ENCODE measurements around the gene TRIM65.

Gene TRIM65

GRCh38 chr17:75898065-75898464 is 1.3 kb upstream of the TRIM65 start:
- Histone ChIP-seq H2AFZ (ENCODE audit: low read depth) (no peak overlapping the region), H3K4me3 (IDR thresholded peaks at IDR 0.05; ENCODE audit: insufficient read depth, low read depth, low read length) (no peak overlapping the region), H4K20me1 (ENCODE audit: insufficient read depth) (no peaks in the 10 kb centered on the region), H3K79me2 (ENCODE audit: insufficient read depth, low read depth) (peaks cover 30% of the 10 kb centered on the region), H3K27me3 (ENCODE audit: insufficient read depth, low read depth) (no peaks in the 10 kb centered on the region), H3K9ac (no peak overlapping the region), H3K4me1 (ENCODE audit: low read depth, poor library complexity, severe bottlenecking) (peaks cover 32% of the 10 kb centered on the region), H3K4me2 (no peak overlapping the region), H3K36me3 (ENCODE audit: insufficient read depth) (peaks cover 7% of the 10 kb centered on the region; the same call in 1 of the 2 replicates), H3K27ac (no peak overlapping the region)
- TF ChIP-seq, protein P1, sequence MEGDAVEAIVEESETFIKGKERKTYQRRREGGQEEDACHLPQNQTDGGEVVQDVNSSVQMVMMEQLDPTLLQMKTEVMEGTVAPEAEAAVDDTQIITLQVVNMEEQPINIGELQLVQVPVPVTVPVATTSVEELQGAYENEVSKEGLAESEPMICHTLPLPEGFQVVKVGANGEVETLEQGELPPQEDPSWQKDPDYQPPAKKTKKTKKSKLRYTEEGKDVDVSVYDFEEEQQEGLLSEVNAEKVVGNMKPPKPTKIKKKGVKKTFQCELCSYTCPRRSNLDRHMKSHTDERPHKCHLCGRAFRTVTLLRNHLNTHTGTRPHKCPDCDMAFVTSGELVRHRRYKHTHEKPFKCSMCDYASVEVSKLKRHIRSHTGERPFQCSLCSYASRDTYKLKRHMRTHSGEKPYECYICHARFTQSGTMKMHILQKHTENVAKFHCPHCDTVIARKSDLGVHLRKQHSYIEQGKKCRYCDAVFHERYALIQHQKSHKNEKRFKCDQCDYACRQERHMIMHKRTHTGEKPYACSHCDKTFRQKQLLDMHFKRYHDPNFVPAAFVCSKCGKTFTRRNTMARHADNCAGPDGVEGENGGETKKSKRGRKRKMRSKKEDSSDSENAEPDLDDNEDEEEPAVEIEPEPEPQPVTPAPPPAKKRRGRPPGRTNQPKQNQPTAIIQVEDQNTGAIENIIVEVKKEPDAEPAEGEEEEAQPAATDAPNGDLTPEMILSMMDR (conservative IDR thresholded peaks at IDR 0.05; ENCODE audit: low read depth, low read length) = no peak

GRCh38 chr17:75897160-75898019 is 639 bp upstream of the TRIM65 start:
- Histone ChIP-seq H4K20me1 (ENCODE audit: insufficient read depth) (no peaks in the 10 kb centered on the region), H2AFZ (ENCODE audit: low read depth) (no peak overlapping the region), H3K4me3 (IDR thresholded peaks at IDR 0.05; ENCODE audit: insufficient read depth, low read depth, low read length) (no peak overlapping the region), H3K27ac (no peak overlapping the region), H3K9ac (peak overlapping the region; percentile 93; the same call in 1 of the 2 replicates), H3K36me3 (ENCODE audit: insufficient read depth) (peaks cover 7% of the 10 kb centered on the region; the same call in 1 of the 2 replicates), H3K4me1 (ENCODE audit: low read depth, poor library complexity, severe bottlenecking) (peaks cover 26% of the 10 kb centered on the region), H3K4me2 (peak overlapping the region; percentile 41; the same call in 1 of the 2 replicates), H3K79me2 (ENCODE audit: insufficient read depth, low read depth) (peaks cover 28% of the 10 kb centered on the region), H3K27me3 (ENCODE audit: insufficient read depth, low read depth) (no peaks in the 10 kb centered on the region)
- TF ChIP-seq, protein P1 (conservative IDR thresholded peaks at IDR 0.05; ENCODE audit: low read depth, low read length) = no peak

DNA sequence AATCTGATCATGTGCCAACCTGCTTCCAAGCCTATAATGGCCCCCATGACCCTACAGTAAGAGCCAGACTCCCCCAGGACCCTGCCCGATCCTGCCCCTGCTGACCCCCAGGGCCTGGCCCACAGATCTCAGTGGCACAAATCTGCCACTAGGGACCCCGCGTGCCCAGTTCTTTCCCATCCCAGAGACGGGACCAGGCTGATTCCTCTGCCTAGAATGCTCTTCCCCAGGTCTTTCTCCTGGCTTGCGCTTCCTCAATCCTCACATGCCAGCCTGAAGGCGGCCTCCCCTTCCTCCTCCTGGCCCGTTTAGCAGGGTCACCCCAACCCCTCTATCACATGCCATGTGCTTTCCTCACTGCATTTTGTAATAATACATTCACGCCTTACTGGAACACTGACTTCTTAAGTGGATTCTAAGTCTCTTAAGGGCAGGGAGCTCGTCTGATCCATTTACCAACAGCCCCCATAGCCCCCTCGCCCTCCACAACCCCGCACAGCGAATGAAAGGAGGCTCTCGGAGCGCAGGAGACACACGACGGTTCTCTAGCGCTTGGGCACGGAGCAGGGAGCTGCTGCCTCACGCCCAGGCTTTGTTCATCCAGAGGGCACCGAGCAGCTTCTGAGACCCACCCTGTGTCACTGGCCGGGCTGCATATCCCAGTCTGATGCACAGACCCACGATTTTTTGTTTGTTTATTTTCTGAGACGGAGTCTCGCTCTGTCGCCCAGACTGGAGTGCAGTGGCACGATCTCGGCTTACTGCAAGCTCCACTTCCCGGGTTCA is 1.2 kb downstream of the TRIM65 start:
- Histone ChIP-seq H3K4me3 (IDR thresholded peaks at IDR 0.05; ENCODE audit: insufficient read depth, low read depth, low read length) (peak overlapping the region; percentile 72), H3K36me3 (ENCODE audit: insufficient read depth) (no peaks in the 10 kb centered on the region), H3K4me1 (ENCODE audit: low read depth, poor library complexity, severe bottlenecking) (peaks cover 26% of the 10 kb centered on the region), H4K20me1 (ENCODE audit: insufficient read depth) (no peaks in the 10 kb centered on the region), H3K27ac (peak overlapping the region; percentile 82), H2AFZ (ENCODE audit: low read depth) (peak overlapping the region; percentile 67), H3K9ac (peak overlapping the region; percentile 93), H3K27me3 (ENCODE audit: insufficient read depth, low read depth) (no peaks in the 10 kb centered on the region), H3K79me2 (ENCODE audit: insufficient read depth, low read depth) (peaks cover 28% of the 10 kb centered on the region), H3K4me2 (peak overlapping the region; percentile 86)
- TF ChIP-seq, protein P1 (conservative IDR thresholded peaks at IDR 0.05; ENCODE audit: low read depth, low read length) = no peak; the same call in 1 of the 2 replicates

- Histone ChIP-seq H3K79me2 (ENCODE audit: insufficient read depth, low read depth) (peaks cover 28% of the 10 kb centered on the region), H3K9ac (no peak overlapping the region), H3K4me3 (IDR thresholded peaks at IDR 0.05; ENCODE audit: insufficient read depth, low read depth, low read length) (no peak overlapping the region), H3K27ac (no peak overlapping the region), H3K4me1 (ENCODE audit: low read depth, poor library complexity, severe bottlenecking) (peaks cover 26% of the 10 kb centered on the region), H3K27me3 (ENCODE audit: insufficient read depth, low read depth) (no peaks in the 10 kb centered on the region), H4K20me1 (ENCODE audit: insufficient read depth) (no peaks in the 10 kb centered on the region), H3K36me3 (ENCODE audit: insufficient read depth) (no peaks in the 10 kb centered on the region), H2AFZ (ENCODE audit: low read depth) (no peak overlapping the region), H3K4me2 (0 out of 2 replicates have a peak overlapping the region, but pooled peaks have one; percentile 12)
- TF ChIP-seq, protein P1 (conservative IDR thresholded peaks at IDR 0.05; ENCODE audit: low read depth, low read length) = no peak
Measured at GRCh38 chr17:75894049-75894733, 2.6 kb downstream of the TRIM65 start.

All from KMS-11 (cell line).